Body of pancreas (tissue), 4 donors: ENCODE data around the gene CDAN1. TPM values are rescaled to one million over a fixed set of nuclear protein-coding genes. Genes with fewer than 3 reads are reported as not detected.

Source experiments
- ATAC-seq: fragments of 150-250 bp; one replicate; pipeline ENCODE4 v1.9.1; 2016
- DNase-seq, 4 donors: peaks; one replicate each; pipeline ENCODE4 v3.0.0-alpha.2; 2019
- H3K27ac ChIP-seq, 4 donors: fragments of 200-600 bp; sonication (generic); 1 replicate in 3 of 4; 2 replicates in 1 of 4; pipeline versions ENCODE4 v1.5.1 to v1.6.1; 2016 to 2019; ENCODE audit warnings: mild to moderate bottlenecking in 1 of 4, mixed read lengths in 1 of 4, moderate library complexity in 1 of 4
- H3K27me3 ChIP-seq, 2 donors: fragments of 200-600 bp; sonication (generic); one replicate each; pipeline ENCODE4 v1.6.0; 2016; ENCODE audit warnings: mild to moderate bottlenecking in 1 of 2
- H3K36me3 ChIP-seq, 2 donors: fragments of 200-600 bp; sonication (generic); replicated peaks in 1 of 2; 2 replicates each; pipeline ENCODE4 v1.5.1; 2016; ENCODE audit warnings: low read depth in 2 of 2; ENCODE audit not compliant: insufficient read depth in 1 of 2
- H3K4me1 ChIP-seq: fragments of 200-600 bp; sonication (generic); one replicate; pipeline ENCODE4 v1.6.0; 2016
- H3K4me3 ChIP-seq, 2 donors: fragments of 200-600 bp; sonication (generic); 1 replicate in 1 of 2; 2 replicates in 1 of 2; pipeline ENCODE4 v1.5.1; 2016 to 2019
- H3K9me3 ChIP-seq, 3 donors: fragments of 200-600 bp; sonication (generic); 1 replicate in 2 of 3; 2 replicates in 1 of 3; pipeline ENCODE4 v1.5.1; 2016
- CTCF ChIP-seq, 7 experiments: fragments of 450-650 bp in 4 of 7; fragments of 200-600 bp in 3 of 7; sonication (generic) in 3 of 7; IDR thresholded peaks; one replicate each; pipeline ENCODE4 v1.5.1; 2016 to 2019; ENCODE audit warnings: antibody characterized with exemption in 7 of 7
- POLR2A ChIP-seq, 3 donors: fragments of 450-650 bp; IDR thresholded peaks; one replicate each; pipeline ENCODE4 v1.6.1; 2016; ENCODE audit warnings: antibody characterized with exemption in 3 of 3, mild to moderate bottlenecking in 2 of 3
- WGBS, 2 donors: methylation state at CpG; one replicate each; pipeline ENCODE4 v1.1.5; 2017; 5-methylcytosine and 5-hydroxymethylcytosine counted together
- intact Hi-C: fragments of 100-400 bp; cut with DNase I; formaldehyde crosslinking; loops from one replicate; pipeline ENCODE4 v1.15.1; 2023
- total RNA-seq, 2 donors: library from RNA; depleted of rRNA; stranded (reverse); fragments of >200 nt; gene quantifications; one replicate each; pipeline ENCODE4 v1.1.0, GENCODE V29; 2016

CDAN1 gene
- total RNA-seq, 2 donors from 2014 or later = 9.9 to 19.1 TPM

- no peak overlapping the region for H3K4me3 ChIP-seq
- DNase-seq (no peak), ATAC-seq (no peak)
- H3K9me3 ChIP-seq = no peaks in the 10 kb centered on the region
- 90 to 91% methylated on average over 4 of the region's 4 CpGs for WGBS, 2 donors
- no peak overlapping the region for H3K27ac ChIP-seq
- H3K27me3 ChIP-seq = no peaks in the 10 kb centered on the region
- no peak for TF ChIP-seq POLR2A (IDR thresholded peaks at IDR 0.05)
- TF ChIP-seq CTCF (IDR thresholded peaks at IDR 0.05) = no peak
- peaks cover 8% of the 10 kb centered on the region for H3K4me1 ChIP-seq
- no peaks in the 10 kb centered on the region for H3K36me3 ChIP-seq
- intact Hi-C loops = no loop called here
Measured at GRCh38 chr15:42742149-42742548, 5.2 kb upstream of the CDAN1 start.

GRCh38 chr15:42741710-42742109 lies 4.8 kb upstream of the CDAN1 start:
- ATAC-seq = no peak
- DNase-seq = no peak
- H3K4me1 ChIP-seq = peaks cover 8% of the 10 kb centered on the region
- H3K36me3 ChIP-seq = no peaks in the 10 kb centered on the region
- H3K27me3 ChIP-seq = no peaks in the 10 kb centered on the region
- WGBS, 2 donors = 90% methylated on average over 2 of the region's 2 CpGs
- H3K4me3 ChIP-seq = no peak overlapping the region
- intact Hi-C loops = no loop called here
- TF ChIP-seq CTCF (IDR thresholded peaks at IDR 0.05) = no peak
- no peak for TF ChIP-seq POLR2A (IDR thresholded peaks at IDR 0.05)
- H3K9me3 ChIP-seq = no peaks in the 10 kb centered on the region
- no peak overlapping the region for H3K27ac ChIP-seq

DNA sequence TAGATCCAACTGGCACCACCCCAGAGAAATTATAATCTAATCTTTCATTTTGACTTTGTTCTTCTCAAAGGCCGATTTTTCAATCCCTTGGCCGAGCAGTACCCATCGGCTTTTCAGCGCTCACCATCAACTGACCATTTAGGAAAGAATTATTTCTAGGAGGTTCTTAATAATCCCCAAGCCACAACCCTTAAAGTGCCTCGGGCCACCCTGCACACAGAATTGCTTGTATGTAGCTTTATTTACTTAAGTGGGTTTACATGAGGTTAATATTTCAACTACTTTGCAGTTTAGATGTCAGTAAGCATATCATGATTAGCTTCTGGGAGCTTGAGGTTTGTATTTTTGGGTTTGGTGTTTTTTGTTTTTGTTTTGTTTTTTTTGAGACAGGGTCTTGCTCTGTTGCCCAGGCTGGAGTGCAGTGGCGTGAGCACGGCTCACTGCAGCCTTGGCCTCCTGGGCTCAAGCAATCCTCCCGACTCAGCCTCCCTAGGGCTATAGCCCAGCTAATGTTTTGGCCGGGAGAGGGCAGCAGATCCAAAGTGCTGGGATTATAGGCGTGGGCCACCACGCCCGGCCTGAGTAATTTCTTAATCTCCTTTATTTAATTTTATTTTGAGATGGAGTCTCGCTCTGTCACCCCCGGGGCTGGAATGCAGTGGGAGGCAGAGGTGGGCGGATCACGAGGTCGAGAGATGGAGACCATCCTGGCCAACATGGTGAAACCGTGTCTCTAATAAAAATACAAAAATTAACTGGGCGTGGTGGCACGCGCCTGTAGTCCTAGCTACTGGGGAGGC lies 801 bp upstream of the CDAN1 start:
- intact Hi-C loops = no loop called here
- WGBS, 2 donors = 73 to 75% methylated on average over 20 to 21 of the region's 21 CpGs
- DNase-seq = no peak
- no peak for ATAC-seq
- H3K4me1 ChIP-seq = peaks cover 30% of the 10 kb centered on the region
- no peaks in the 10 kb centered on the region for H3K9me3 ChIP-seq
- H3K36me3 ChIP-seq = peaks cover 0 to 4% of the 10 kb centered on the region in 2 donors
- no peaks in the 10 kb centered on the region for H3K27me3 ChIP-seq
- peak overlapping the region; percentile 86 to 91 (median 88) for H3K27ac ChIP-seq
- no peak overlapping the region for H3K4me3 ChIP-seq
- TF ChIP-seq CTCF (IDR thresholded peaks at IDR 0.05) = no peak
- no peak for TF ChIP-seq POLR2A (IDR thresholded peaks at IDR 0.05)

GRCh38 chr15:42736178-42736792 lies 643 bp downstream of the CDAN1 start:
- ATAC-seq (peak; percentile 18), DNase-seq (no peak)
- TF ChIP-seq POLR2A (IDR thresholded peaks at IDR 0.05) (no peak), CTCF (IDR thresholded peaks at IDR 0.05) (no peak)
- Histone ChIP-seq H3K27ac (peak overlapping the region; percentile 86 to 91 (median 88)), H3K27me3 (no peaks in the 10 kb centered on the region), H3K4me1 (peaks cover 30% of the 10 kb centered on the region), H3K36me3 (peaks cover 12% of the 10 kb centered on the region in 2 donors), H3K4me3 (peak overlapping the region; percentile 44 to 66), H3K9me3 (no peaks in the 10 kb centered on the region)
- 2 to 17% methylated on average over 3 to 50 of the region's 55 CpGs for WGBS, 2 donors
- intact Hi-C loops = no loop called here
